ENCODE results near the gene ASCL2. TPM values are rescaled to one million over a fixed set of nuclear protein-coding genes. Genes with fewer than 3 reads are reported as not detected.

Gene ASCL2
- total RNA-seq, 1 donor from 2014 or later: not detected

DNA sequence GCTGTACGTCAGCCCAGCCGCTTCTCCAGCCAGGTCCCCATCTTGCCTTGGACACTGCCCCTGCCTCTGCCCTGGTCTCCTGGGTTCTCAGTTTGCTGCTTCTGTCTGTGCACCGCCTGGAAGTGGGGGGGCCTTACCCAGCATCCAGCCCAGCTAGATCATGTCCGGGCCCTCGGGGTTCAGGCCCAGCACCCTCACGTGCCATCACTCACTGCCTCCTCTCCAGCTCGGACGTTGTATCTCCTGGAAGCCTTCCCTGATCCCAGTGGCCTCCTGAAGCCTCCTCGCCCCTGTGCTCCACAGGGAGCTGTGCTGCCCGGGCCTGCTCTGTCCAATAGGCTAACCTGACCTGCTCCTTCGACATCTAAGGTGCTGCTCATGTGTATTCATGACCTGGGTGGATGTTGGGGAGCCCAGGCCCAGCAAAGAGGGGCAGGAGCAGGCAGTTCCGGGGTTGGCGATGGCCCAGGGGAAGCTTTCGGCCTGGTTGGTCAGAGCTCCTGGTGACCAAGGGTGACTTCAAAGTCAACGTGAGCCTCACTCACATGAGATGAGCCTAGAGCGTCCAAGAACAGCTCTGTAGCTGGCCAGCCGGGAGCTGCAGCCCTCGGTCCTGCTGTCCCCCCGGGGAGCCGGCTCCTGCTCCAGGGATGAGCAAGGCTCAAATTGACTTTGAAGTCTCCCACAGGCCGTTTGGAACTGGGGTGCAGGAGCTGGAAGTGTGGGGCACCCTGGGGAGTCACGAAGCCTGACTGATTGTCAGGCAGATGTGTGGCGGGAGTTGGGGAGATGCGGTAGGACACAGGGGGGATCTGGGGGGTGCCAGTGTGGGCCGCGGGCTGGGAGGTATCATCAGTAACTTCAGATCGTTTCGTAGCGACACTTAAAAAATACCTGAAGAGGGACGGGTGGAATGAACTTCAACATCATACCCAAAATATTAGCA is 5.2 kb upstream of the ASCL2 start:
- no peak for DNase-seq (ENCODE audit: low read depth)

DNA sequence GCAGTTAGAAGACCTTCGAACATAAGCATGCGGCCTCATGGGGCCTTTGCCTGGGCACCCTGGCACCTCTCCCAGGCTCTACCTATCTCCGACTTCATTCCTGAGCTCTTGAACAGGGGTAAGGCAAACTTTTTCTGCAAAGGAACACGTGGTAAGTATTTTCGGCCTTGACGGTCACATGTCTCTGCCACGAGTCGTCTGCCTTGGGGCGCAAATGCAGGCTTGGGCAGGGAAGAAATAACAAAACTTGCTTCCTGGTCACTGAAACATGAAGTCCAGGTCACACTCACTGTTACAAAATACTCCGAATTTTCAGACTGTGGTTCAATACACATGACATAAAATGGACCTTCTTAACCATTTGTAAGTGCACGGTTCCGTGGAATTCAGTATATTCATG is 3.4 kb upstream of the ASCL2 start:
- no peak for DNase-seq (ENCODE audit: low read depth)

DNA sequence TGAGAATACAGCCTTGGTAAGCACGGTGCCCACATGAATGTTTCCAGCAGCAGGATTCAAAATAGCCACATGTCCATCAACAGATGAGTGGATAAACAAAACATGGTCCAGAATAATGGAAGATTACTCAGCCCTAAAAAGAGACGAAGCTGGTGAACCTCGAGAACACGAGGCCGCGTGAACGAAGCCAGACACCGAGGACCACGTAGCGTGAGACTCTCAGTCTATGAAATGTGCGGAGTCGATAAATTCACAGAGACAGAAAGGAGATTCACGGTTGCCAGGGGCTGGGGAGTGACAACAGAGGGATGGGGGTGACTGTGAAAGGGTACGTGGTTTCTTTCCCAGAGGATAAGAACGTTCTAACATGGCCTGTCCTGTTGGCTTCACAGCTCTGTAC is 2.9 kb upstream of the ASCL2 start:
- DNase-seq (ENCODE audit: low read depth): no peak

DNA sequence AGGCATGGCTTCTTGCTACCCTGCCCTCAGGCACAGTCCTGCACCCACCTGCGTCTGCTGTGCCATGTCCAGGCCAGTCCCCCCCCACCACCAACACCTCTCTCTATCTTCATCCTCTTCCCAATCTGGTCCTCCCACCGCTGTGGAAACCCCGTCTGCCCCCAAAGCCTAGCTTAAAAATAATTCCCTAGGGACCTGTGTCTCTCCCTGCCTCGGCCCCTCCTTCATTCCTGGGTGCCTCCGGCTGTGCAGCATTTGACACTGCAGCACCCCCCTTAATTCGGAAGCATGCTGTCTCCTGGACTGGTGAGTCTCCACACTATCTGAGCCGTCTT is 2.5 kb upstream of the ASCL2 start:
- no peak for DNase-seq (ENCODE audit: low read depth)

DNA sequence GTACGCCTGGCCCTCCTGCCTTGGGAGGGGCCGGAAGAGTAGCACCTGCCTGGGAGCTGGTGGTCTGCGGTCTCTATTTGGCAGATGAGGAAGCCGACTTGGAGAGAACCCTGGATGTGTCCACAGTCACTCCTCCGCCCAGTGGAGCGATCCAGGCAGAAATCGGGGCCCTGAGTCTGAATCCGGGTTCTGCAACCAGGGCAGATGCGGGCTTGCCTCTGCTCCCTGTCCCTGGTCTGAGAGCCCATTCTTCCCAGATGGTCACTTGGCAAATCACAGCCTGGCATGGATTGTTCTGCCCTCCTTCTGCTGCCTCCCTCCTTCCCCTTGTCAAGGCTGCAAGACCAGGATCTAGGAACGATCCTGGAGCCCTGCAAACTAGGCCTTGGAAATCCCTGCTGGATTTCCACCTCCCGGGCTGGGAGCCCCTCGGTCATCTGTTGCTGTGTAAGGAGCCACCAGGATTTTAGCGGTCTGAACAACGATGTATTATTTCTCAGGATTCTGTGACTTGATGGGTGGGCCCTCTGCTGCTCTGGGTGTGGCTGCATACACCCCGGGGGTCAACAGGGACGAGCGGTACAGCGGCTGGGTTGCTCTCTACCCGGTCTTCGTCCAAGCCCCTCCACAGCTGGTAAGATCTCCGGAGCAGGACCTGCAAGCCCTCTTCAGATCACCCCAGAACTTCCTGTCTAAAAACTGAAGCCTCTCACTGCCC is 2.0 kb upstream of the ASCL2 start:
- no peak for DNase-seq (ENCODE audit: low read depth)

DNA sequence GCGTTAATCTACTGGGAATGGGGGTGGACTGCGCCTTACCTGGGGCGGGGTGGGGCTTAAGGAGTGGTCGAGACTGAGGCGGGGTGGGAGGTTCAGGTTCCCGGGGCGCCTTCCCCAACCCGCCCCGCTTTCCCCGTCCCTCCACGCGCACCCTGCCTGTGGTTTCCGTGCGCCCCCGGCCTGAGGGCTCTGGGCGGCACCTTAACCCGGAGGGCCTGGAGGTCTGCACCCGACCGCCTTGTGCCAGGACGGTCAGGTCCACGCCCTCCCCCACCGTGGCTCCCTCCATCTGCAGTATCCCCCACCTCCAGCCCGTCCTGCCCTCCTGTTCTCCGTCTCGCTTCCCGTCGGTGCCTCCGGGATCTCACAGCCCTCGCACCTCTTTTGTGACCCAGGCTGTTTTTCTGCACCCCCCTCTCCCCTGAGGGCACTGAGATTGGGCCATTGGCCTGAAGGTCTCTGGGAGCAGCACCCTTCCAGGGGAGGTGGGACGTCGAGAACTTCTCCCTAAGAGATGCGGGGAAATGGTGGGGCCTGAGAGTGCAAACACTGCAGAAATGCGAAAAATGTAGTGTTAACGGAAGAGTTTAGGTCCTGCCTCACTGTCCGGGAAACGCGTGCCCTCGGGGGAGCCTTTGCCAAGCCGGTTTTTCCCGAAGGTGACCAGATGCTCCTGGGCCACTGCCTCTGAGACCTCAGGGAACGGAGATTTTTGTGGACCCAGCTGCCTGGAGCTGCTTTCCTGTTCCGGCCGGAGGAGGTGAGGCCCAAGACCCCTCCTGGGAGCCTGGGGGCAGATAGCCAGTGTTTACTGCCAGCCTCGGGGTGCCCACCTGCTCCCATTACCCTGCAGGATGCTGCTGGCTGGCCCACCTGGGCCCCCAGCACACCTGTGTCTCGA is 1.2 kb upstream of the ASCL2 start:
- no peak for DNase-seq (ENCODE audit: low read depth)

DNA sequence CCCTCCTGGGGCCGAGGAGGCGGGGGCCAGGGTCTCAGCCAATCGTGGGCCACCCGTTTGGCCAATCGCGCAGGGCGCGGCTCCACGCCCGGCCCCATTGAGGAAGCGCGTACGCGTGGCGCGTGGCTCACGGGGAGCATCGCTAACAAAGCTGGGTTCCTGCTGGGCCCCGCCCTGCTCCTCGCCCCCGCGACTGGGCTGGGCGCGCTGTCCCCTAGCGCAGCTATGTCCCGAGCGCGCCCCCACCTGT is 614 bp upstream of the ASCL2 start:
- no peak for DNase-seq (ENCODE audit: low read depth)

DNA sequence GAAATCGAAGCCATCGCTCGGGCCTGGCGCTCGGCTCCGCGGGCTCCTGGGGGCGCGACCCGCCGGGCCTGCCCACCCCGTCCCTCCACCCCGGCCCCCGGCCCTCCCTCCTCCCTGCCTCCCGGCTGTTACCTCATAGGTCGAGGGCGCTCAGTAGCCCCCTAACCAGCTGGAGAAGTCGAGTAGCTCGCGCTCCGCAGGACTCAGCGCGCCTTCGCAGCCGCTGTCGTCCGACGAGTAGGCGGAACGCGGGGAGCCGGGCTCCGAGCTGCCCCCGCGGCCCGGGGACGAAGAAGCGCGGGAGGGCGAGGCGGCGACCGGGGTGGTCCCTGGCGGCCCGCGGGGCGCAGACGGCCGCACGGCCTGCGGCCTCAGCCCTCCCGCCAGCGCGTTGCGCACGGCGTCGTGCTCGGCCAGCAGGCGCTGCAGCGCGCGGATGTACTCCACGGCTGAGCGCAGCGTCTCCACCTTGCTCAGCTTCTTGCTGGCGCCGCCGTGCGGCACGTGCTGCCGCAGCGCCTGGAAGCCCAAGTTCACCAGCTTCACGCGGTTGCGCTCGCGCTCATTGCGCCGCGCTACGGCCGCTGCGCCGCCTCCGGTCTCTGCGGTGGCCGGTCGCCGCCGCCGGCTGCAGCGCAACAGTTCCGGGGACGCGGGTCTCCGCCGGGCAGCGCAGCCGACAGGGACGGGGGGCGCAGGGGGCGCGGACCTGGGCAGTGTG is 627 bp downstream of the ASCL2 start:
- DNase-seq (ENCODE audit: low read depth): no peak

DNA sequence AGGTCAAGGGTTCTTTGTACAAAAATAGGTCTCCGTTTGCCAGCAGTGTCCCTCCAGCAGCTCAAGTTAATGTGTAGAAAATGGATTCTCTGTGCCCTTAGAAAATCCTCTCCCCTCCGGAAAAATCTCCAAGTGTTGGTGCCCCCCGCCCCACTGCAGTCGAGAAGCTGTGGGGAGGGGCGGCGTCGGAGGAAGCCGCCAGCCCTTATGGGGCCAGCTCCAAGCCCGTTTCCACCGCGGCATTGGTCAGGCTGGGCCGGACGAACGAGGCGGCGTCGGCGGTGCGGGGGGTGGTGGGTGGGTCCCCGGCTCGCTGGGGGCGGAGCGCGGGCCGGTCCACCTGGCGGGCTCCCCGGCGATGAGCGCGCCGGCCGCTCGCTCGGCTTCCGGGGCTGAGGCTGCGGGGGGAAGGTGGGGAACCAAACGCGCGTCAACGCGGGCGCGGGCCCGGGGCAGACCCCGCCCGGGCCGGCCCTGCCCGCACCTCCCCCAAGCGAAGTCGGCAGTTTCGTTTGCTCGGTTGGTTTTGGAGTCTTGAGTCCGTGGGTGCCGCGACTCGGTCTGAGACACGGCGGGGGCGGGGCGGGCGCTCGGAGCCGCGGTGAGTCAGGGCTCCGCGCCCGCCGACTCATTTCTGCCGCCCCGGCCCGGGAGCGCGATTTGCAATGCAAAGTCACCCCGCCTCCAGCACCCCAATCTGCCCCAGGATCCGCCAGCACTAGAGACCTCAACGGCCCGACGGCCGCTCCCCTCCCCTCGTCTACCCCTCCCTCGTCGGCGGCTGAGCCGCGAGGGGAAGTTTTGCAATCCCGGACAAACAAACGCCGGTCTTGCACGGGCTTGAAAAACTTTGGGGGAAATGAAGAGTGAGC is 1.4 kb downstream of the ASCL2 start:
- no peak for DNase-seq (ENCODE audit: low read depth)

DNA sequence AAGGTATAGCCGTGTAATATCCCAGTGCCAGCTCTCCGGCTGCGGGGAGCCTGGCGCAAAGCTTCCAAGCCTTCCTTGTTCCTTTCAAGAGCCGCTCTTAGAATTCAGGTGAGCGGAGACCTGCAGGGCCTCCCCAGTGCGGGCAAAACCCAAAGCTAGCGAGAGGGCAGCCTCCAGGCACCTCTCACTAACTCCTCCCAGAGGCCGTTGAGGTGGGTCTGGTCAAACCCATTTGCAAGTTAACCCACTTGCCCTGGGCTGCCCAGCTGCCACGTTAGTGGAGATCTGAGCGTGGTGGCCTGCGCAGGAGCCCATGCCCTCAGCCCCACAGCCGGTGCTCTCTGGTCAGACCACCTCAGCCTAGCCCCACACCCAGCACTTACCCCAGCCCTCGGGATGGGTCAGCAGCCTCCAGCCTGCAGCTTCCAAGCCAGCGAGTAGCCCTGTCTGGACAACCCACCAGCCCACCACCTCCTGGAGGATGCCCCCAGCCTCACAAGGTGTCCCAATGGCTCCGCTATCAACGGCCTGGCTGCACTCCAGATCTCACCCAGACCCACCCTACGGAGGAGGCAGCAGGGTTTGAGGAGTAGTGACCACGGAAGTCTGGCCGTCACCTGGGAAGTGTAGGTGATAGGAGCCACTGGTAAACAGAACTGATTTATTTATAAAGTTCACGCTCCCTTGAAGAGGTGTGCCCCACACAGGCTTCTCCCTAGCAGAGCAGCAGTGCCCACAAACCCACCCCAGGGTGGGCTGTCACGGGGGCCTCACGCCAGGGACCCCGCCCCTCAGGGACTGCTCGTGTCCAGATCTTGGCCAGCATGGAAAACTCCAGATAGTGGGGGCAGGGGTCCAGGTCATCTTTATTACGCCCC is 2.3 kb downstream of the ASCL2 start:
- no peak for DNase-seq (ENCODE audit: low read depth)

DNA sequence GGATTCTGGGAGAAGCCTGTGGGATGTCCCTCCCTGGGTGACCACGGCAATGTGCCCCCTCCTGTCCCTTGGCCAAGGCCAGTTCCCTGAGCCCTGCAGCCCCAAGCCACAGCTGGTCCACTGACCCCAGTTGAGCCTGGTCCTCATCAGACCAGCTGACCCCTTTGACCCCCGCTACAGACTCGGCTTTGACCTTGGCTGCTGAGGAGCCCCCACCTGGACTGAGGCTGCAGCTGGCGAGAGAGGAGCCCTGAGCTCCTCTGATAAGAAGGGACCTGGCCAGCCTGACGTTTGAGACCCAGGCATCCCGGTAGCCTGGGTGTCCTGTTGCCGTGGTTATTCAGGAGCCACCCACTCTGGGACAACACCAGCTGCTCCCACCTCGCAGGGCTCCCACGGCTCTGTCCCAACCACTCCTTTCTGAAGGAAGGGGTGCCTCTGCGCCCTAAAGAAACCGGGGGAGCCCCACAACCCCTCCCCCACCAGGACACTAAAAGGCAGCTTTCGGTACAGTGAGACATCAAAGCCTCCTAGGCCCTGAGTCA is 3.0 kb downstream of the ASCL2 start:
- no peak for DNase-seq (ENCODE audit: low read depth)

DNA sequence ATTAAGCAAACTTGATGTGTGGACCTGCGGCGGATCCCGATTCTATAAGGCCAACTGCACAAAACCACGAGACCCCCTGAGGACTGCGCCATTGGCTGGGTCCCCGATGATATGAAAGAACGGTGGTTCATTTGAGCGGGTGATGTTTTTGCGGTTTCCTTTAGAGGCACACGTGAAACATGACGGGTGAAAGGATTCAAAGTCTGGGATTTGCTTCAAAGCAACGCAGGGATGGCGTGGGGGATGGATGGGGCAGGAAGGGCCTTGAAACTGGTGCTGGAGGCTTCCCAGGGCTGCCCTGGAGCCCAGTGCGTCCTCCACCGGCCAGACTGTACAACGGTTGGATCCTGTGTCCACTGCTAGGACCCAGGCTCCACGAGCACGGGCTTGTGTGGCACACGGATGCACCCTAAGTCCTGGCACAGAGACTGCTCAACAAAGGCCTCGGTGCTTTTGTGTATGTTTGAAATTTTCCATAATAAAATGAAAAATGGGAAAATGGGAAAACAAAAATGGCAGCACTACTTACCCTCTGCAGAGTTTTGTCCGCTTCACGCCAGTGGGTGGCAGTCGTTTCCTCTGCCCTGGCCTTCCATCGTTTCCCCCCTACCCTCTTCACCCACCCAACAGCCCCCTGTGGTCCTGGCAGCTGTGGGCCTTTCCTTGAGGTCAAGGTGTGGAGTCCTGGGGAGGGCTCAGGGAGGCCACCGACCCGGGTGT is 3.6 kb downstream of the ASCL2 start:
- DNase-seq (ENCODE audit: low read depth): no peak

DNA sequence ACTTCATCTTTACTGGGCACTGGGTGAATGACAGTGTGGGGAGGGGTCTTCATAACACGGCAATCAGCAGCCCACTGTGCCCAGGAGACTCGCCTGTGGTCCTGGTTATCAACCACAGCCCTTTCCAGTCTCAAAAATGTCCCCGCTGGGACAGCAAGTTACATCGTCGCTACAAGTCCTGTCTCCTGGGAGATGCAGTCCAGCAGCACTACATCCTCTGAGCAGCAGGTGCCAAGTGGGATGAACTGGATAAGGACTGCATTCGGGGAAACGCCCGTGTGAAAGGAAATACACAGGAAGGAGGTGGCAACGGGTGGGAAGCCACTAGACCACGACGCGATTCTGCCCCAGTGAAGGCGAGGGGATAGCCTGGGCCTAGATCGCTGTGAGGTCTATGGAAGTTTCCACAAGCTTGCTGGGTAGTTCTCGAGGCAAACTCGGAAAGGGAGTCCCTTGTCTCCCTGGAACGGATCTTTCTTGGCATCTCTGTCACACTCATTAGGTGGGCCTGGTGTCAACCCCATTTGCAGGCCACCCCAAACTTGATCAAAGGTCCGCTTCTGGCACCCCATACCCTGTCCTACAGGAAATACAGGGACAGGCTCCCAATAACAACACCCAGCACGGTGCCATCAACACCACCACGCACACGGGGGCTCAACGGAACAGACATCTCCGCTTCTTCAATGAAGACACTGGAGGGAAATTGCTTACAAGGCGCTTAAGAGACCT is 4.4 kb downstream of the ASCL2 start:
- no peak for DNase-seq (ENCODE audit: low read depth)

DNA sequence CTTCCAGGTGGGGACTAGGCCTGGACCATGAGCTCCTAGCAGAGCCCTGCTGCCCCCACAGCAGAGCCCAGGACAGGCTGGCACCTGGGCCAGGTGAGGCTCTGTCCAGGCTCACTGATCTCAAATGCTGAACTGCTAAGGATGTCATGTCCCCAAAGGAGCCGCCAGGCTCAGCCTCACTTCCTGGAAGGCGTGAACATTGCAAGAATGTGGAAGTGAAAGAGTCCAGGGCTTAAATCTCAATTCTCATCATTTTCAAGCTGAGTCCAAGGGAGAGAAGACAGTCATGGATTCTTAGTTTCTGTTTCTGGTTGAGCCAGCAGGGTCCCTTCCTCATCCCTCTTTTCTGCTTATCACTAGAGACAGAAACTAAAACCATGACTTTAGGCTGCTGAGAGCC is 5.0 kb downstream of the ASCL2 start:
- no peak for DNase-seq (ENCODE audit: low read depth)

DNA sequence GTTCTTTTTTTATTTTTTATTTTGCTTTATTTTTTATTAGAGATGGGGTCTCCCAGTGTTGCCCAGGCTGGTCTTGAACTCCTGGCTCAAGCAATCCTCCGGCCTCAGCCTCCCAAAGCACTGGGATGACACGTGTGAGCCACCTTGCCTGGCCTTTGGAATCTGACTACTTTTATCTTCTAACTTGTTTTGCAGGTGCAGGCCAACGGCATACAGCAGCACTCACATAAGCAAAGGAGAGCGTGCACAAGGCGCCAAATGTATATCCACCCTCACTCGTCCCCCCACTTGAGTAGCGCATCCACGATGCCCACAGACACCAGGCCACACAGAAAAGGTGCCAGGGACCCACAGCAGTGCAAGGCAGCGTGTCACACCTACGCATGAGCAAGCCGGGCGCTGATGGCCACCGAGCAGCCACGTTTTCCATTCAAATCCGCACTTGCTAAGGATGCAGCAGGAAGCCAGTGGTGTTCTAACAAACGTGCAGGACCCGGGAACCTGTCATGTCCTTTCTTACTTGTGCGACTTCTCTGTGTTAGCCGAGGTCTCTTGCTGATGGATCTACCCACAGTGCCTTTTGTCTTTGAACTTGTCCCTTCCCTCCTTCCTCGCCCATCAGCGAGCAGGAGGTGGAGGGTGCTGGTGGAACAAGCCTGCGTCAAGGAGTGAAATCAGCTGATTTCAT is 5.9 kb downstream of the ASCL2 start:
- no peak for DNase-seq (ENCODE audit: low read depth)

DNA sequence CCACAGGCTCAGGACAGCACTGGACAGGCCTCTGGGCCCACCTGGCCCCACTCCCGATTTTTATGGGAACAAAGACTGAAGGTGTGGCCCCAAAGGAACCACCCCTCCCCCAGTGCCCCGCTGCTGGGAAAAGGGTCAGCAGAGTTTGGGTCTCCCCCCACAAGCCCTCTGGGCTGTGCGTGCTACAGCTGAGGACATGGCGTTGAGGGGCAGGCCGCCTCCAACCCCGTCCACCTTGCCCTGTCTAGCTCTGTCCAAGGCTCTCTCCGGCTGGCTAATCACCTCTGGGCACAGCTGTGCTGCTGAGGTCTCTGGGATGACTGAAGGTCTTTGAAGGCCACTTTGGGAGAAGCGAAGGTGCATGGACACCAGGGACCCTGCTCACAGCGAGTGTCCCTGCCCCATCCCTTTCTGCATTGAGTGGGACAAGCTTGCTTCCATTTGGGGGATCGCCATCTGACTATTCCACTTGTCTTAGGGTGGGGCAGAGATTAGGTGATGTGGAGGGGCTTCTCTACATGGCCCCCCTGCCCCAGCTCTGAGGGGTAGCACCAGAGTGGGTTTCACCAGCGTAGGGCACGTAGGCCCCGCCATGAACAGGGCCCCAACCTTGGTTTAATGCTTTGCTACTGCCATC is 6.5 kb downstream of the ASCL2 start:
- no peak for DNase-seq (ENCODE audit: low read depth)

All from myocyte (in vitro differentiated cells).